Measurements from ENCODE around the gene DIP2B.

GRCh38 chr12:50606675-50607375, 102.0 kb downstream of the DIP2B start:
- TF ChIP-seq EZH2 (IDR thresholded peaks at IDR 0.05; ENCODE audit: borderline replicate concordance, low read length) = no peak
- TF ChIP-seq CTCF (conservative IDR thresholded peaks at IDR 0.05 in 1 of 2, IDR thresholded peaks at IDR 0.05 in 1 of 2; ENCODE audit: extremely low read depth in 1 of 2, insufficient read depth in 1 of 2, low read depth in 1 of 2, low read length in 2 of 2) = no peak
